OCI-LY3 (cell line): ENCODE data around the gene CAMK1D.
A peak's percentile ranks its signal among the peaks of the same experiment; 100 is the strongest.

ENCODE experiments used
- H2AFZ ChIP-seq: fragments of 200-600, 300-600 bp; shearing (Covaris generic); 2 replicates; pipeline ENCODE4 v1.6.0; 2014; ENCODE audit warnings: antibody characterized with exemption, low read depth, low read length
- H3K27ac ChIP-seq: fragments of 200-600, 300-600 bp; sonication (generic); 2 replicates; pipeline ENCODE4 v1.5.1; 2014; ENCODE audit warnings: mild to moderate bottlenecking, low read length, moderate library complexity, mixed read lengths
- H3K27me3 ChIP-seq: fragments of 200-600, 300-600 bp; sonication (generic); 2 replicates; pipeline ENCODE4 v1.6.1; 2014; ENCODE audit warnings: low read depth, low read length, mixed read lengths
- H3K36me3 ChIP-seq: fragments of 200-600, 300-600 bp; sonication (generic); replicated peaks from 2 replicates; pipeline ENCODE3; 2014; ENCODE audit warnings: low read depth, low read length, mixed read lengths
- H3K4me1 ChIP-seq: fragments of 300-600, 200-600 bp; sonication (generic); 2 replicates; pipeline ENCODE4 v1.6.1; 2014; ENCODE audit warnings: low read length, mixed read lengths
- H3K4me2 ChIP-seq: fragments of 200-600, 300-600 bp; sonication (generic); 2 replicates; pipeline ENCODE4 v1.6.1; 2014; ENCODE audit warnings: low read length, mixed read lengths
- H3K4me3 ChIP-seq: fragments of 300-600, 200-600 bp; sonication (generic); 2 replicates; pipeline ENCODE4 v1.5.1; 2014; ENCODE audit warnings: antibody characterized with exemption, mild to moderate bottlenecking, low read length, moderate library complexity
- H3K79me2 ChIP-seq: fragments of 300-600, 200-600 bp; shearing (Covaris generic); 2 replicates; pipeline ENCODE4 v1.6.1; 2014; ENCODE audit warnings: mild to moderate bottlenecking, low read length, mixed read lengths
- H3K9ac ChIP-seq: fragments of 300-600, 200-600 bp; shearing (Covaris generic); 2 replicates; pipeline ENCODE4 v1.6.0; 2014; ENCODE audit warnings: mild to moderate bottlenecking, low read length, moderate library complexity
- H3K9me3 ChIP-seq: fragments of 200-600, 300-600 bp; shearing (Covaris generic); 2 replicates; pipeline ENCODE4 v1.6.1; 2014; ENCODE audit warnings: low read length, mixed read lengths; ENCODE audit not compliant: insufficient read depth
- H4K20me1 ChIP-seq: fragments of 200-600, 300-600 bp; sonication (generic); 2 replicates; pipeline ENCODE4 v1.6.1; 2016; ENCODE audit warnings: low read length, mixed read lengths; ENCODE audit not compliant: insufficient read depth
- CTCF ChIP-seq: fragments of 200-600, 300-600 bp; sonication (generic); IDR thresholded peaks from 2 replicates; pipeline ENCODE4 v1.5.1; 2014; ENCODE audit warnings: antibody characterized with exemption, low read length, low read depth
- EZH2phosphoT487 ChIP-seq: fragments of 200-600 bp; shearing (Covaris generic); IDR thresholded peaks from 2 replicates; pipeline ENCODE4 v1.6.1; 2018; ENCODE audit warnings: antibody characterized with exemption, mixed run types, low read depth

CAMK1D gene

GRCh38 chr10:12348294-12348869, 965 bp upstream of the CAMK1D start:
- Histone ChIP-seq H3K36me3 (peaks cover 16% of the 10 kb centered on the region), H3K4me1 (peaks cover 56% of the 10 kb centered on the region), H3K4me3 (peak overlapping the region; percentile 81), H2AFZ (no peak overlapping the region), H4K20me1 (peaks cover 21% of the 10 kb centered on the region), H3K27me3 (no peaks in the 10 kb centered on the region), H3K27ac (peak overlapping the region; percentile 98), H3K9me3 (no peaks in the 10 kb centered on the region), H3K4me2 (peak overlapping the region; percentile 94), H3K79me2 (peaks cover 37% of the 10 kb centered on the region), H3K9ac (peak overlapping the region; percentile 96)
- TF ChIP-seq EZH2phosphoT487 (no peak), CTCF (no peak)

GRCh38 chr10:12349629-12350166, 351 bp downstream of the CAMK1D start:
- H2AFZ ChIP-seq = no peak overlapping the region
- TF ChIP-seq CTCF (no peak), EZH2phosphoT487 (no peak)
- peak overlapping the region; percentile 96 for H3K9ac ChIP-seq
- H3K79me2 ChIP-seq = peaks cover 50% of the 10 kb centered on the region
- peak overlapping the region; percentile 98 for H3K27ac ChIP-seq
- H3K4me3 ChIP-seq = peak overlapping the region; percentile 96
- peaks cover 56% of the 10 kb centered on the region for H3K4me1 ChIP-seq
- H3K36me3 ChIP-seq = peaks cover 16% of the 10 kb centered on the region
- peak overlapping the region; percentile 94 for H3K4me2 ChIP-seq
- H4K20me1 ChIP-seq = peaks cover 32% of the 10 kb centered on the region
- no peaks in the 10 kb centered on the region for H3K27me3 ChIP-seq
- no peaks in the 10 kb centered on the region for H3K9me3 ChIP-seq

GRCh38 chr10:12350167-12350872, 973 bp downstream of the CAMK1D start:
- Histone ChIP-seq H3K9me3 (no peaks in the 10 kb centered on the region), H2AFZ (no peak overlapping the region), H3K27ac (peak overlapping the region; percentile 98), H3K4me1 (peaks cover 50% of the 10 kb centered on the region), H3K79me2 (peaks cover 57% of the 10 kb centered on the region), H3K4me2 (peak overlapping the region; percentile 94), H4K20me1 (peaks cover 39% of the 10 kb centered on the region), H3K9ac (peak overlapping the region; percentile 96), H3K4me3 (peak overlapping the region; percentile 96), H3K36me3 (peaks cover 16% of the 10 kb centered on the region), H3K27me3 (no peaks in the 10 kb centered on the region)
- TF ChIP-seq EZH2phosphoT487 (no peak), CTCF (no peak)

- Histone ChIP-seq H2AFZ (no peak overlapping the region), H3K36me3 (peaks cover 16% of the 10 kb centered on the region), H3K4me1 (peaks cover 46% of the 10 kb centered on the region), H3K27ac (peak overlapping the region; percentile 98; the same call in 1 of the 2 replicates), H3K27me3 (no peaks in the 10 kb centered on the region), H3K79me2 (peaks cover 63% of the 10 kb centered on the region), H4K20me1 (peaks cover 44% of the 10 kb centered on the region), H3K9me3 (no peaks in the 10 kb centered on the region), H3K4me3 (peak overlapping the region; percentile 96), H3K9ac (peak overlapping the region; percentile 96), H3K4me2 (peak overlapping the region; percentile 94)
- TF ChIP-seq EZH2phosphoT487 (no peak), CTCF (no peak)
These were observed 1.6 kb downstream of the CAMK1D start for GRCh38 chr10:12350925-12351324.
